OCI-LY7 (cell line): ENCODE measurements around the gene DCPS. TPM values are rescaled to one million over a fixed set of nuclear protein-coding genes. Genes with fewer than 3 reads are reported as not detected.

Experiments
- BruUV-seq: library from RNA; stranded (reverse); fragments of 400-500 nt; replicated peaks from 2 replicates; lab custom pipeline; 2021; lab: Mats Ljungman, UMichigan
- CTCF ChIA-PET: fragments of 300-600 bp; sonication (Branson Sonifier 250); formaldehyde crosslinking; loops from one replicate; lab custom pipeline; 2022; ENCODE audit warnings: antibody characterized with exemption; ENCODE audit not compliant: unreplicated experiment; lab: Charles Lee
- POLR2A ChIA-PET: fragments of 300-600 bp; sonication (Branson Sonifier 250); formaldehyde crosslinking; loops from one replicate; lab custom pipeline; 2022; ENCODE audit warnings: antibody characterized with exemption; lab: Charles Lee
- DNase-seq: peaks from one replicate; pipeline ENCODE4 v3.0.0-alpha.2; 2015; ENCODE audit warnings: low spot score
- H2AFZ ChIP-seq: fragments of 200-600 bp; sonication (generic), shearing (Covaris generic); 2 replicates; pipeline ENCODE4 v1.6.1; 2014; ENCODE audit warnings: mild to moderate bottlenecking, antibody characterized with exemption, low read length, moderate library complexity
- H3K27ac ChIP-seq: fragments of 200-600 bp; sonication (generic); 2 replicates; pipeline ENCODE4 v1.5.1; 2014; ENCODE audit warnings: mixed run types, low read depth, mild to moderate bottlenecking, moderate library complexity, low read length, inconsistent platforms; ENCODE audit not compliant: poor library complexity, severe bottlenecking
- H3K36me3 ChIP-seq: fragments of 200-600 bp; sonication (generic); 2 replicates; pipeline ENCODE4 v1.6.1; 2014; ENCODE audit warnings: mild to moderate bottlenecking, antibody characterized with exemption, low read length, moderate library complexity, mixed read lengths; ENCODE audit not compliant: insufficient read depth
- H3K4me1 ChIP-seq: fragments of 200-600 bp; sonication (generic); 2 replicates; pipeline ENCODE4 v1.5.1; 2014; ENCODE audit warnings: mild to moderate bottlenecking, low read length; ENCODE audit not compliant: insufficient read depth, poor library complexity, severe bottlenecking
- H3K4me2 ChIP-seq: fragments of 200-600 bp; sonication (generic); 2 replicates; pipeline ENCODE4 v1.6.1; 2014; ENCODE audit warnings: mild to moderate bottlenecking, low read length
- H3K4me3 ChIP-seq: fragments of 200-600 bp; sonication (generic); 2 replicates; pipeline ENCODE4 v1.5.1; 2014; ENCODE audit warnings: mild to moderate bottlenecking, low read depth, low read length; ENCODE audit not compliant: poor library complexity, severe bottlenecking
- H3K79me2 ChIP-seq: fragments of 200-600 bp; sonication (generic); 2 replicates; pipeline ENCODE4 v1.6.1; 2016; ENCODE audit warnings: low read depth, mild to moderate bottlenecking, low read length, moderate library complexity, mixed read lengths; ENCODE audit not compliant: insufficient read depth
- H3K9me2 ChIP-seq: fragments of 200-600 bp; sonication (generic); 2 replicates; pipeline ENCODE4 v1.6.1; 2016; ENCODE audit warnings: mild to moderate bottlenecking, low read length, mixed read lengths; ENCODE audit not compliant: insufficient read depth
- H3K9me3 ChIP-seq: fragments of 200-600 bp; sonication (generic); 2 replicates; pipeline ENCODE4 v1.6.1; 2014; ENCODE audit warnings: mild to moderate bottlenecking, mixed run types, low read length, mixed read lengths
- H4K20me1 ChIP-seq: fragments of 200-600 bp; sonication (generic); 2 replicates; pipeline ENCODE4 v1.6.1; 2014; ENCODE audit warnings: mild to moderate bottlenecking, antibody characterized with exemption, low read length, moderate library complexity, mixed read lengths; ENCODE audit not compliant: insufficient read depth
- CTCF ChIP-seq: fragments of 200-600 bp; sonication (generic); conservative IDR thresholded peaks from 2 replicates; pipeline ENCODE4 v1.5.1; 2014; ENCODE audit warnings: mild to moderate bottlenecking, antibody characterized with exemption, low read length, moderate library complexity, mixed read lengths
- EZH2phosphoT487 ChIP-seq: fragments of 200-600 bp; sonication (generic); IDR thresholded peaks from 2 replicates; pipeline ENCODE4 v1.6.1; 2018; ENCODE audit warnings: low read depth, borderline replicate concordance, mild to moderate bottlenecking, mixed run types, antibody characterized with exemption, low read length, moderate library complexity, mixed read lengths
- intact Hi-C: fragments of 100-400 bp; cut with micrococcal nuclease; formaldehyde crosslinking; loops from one replicate; pipeline ENCODE4 v1.10.0; 2022; ENCODE audit not compliant: unreplicated experiment
- total RNA-seq, 2 experiments: library from RNA; depleted of rRNA in 1 of 2; stranded (reverse); fragments of >200 nt in 1 of 2; shearing (Covaris generic) in 1 of 2; gene quantifications; 2 replicates each; pipeline ENCODE4 v1.2.3, GENCODE V29; 2014 to 2022

DCPS gene
- total RNA-seq, 2 experiments from 2014 or later = 30.4 to 36.5 TPM

DNA sequence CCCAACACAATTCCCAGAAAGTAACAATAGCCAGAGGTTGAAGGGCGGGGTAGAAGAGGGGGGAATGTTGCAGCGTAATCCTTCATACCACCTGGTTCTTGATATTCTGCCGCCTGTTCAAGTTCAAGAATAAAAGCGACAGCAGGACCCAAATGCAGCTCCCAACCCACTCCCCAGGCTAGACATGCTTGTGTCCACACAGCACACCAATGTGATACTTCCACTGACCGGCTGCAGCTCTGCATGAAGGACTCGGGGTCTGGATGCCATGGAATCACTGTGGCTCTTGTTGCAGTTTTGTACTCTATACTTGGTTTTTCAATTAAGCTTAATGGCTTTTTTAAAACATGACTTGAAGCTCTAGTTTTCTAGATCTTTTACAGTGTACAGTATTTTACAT is 41.6 kb upstream of the DCPS start:
- H3K79me2 ChIP-seq = peaks cover 7% of the 10 kb centered on the region; the same call in 1 of the 2 replicates
- ChIA-PET POLR2A (interaction anchor here (0.7 to 1.8 kb wide), 5 partner anchors 9 to 99 kb away, joined by 3 to 7 read pairs (median 3); no protein-coding TSS in a partner anchor), CTCF (no interaction called here)
- H3K4me1 ChIP-seq = peaks cover 2% of the 10 kb centered on the region
- H2AFZ ChIP-seq = no peak overlapping the region
- TF ChIP-seq CTCF (no peak), EZH2phosphoT487 (no peak)
- peaks cover 87% of the 10 kb centered on the region for H3K36me3 ChIP-seq
- intact Hi-C loops = loop anchor here (10.0 kb wide), 1 partner anchor 647 kb away; no protein-coding TSS in a partner anchor
- H3K4me2 ChIP-seq = no peak overlapping the region
- no peak overlapping the region for H3K4me3 ChIP-seq
- BruUV-seq = no TSS peak
- H3K9me2 ChIP-seq = no peaks in the 10 kb centered on the region
- H4K20me1 ChIP-seq = no peaks in the 10 kb centered on the region
- DNase-seq = no peak
- H3K27ac ChIP-seq = no peak overlapping the region
- H3K9me3 ChIP-seq = no peaks in the 10 kb centered on the region

DNA sequence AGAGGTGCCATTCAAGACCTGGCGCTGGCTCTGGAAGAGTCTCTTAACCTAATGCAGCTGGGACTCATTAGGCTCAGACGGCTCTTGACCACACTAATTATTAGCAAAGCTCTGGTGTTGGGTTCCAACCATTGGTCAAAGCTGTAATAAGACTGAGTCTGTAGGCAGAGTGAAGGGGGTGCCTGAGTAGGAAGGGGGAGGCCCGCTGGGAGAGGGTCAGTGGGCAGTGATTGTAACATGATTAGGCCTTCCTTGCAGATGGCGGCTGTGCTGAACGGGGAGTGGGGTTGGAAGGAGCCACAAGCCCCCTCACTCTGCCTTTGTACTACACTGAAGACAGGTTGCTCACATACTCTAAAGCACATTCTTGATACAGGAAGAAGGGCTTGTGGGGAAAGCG is 40.4 kb upstream of the DCPS start:
- ChIA-PET POLR2A (interaction anchor here (0.9 to 1.4 kb wide), 2 partner anchors 9 to 97 kb away, joined by 3 read pairs; no protein-coding TSS in a partner anchor), CTCF (no interaction called here)
- Histone ChIP-seq H3K27ac (no peak overlapping the region), H3K9me2 (no peaks in the 10 kb centered on the region), H2AFZ (no peak overlapping the region), H3K4me2 (no peak overlapping the region), H3K4me1 (peaks cover 9% of the 10 kb centered on the region), H3K9me3 (no peaks in the 10 kb centered on the region), H3K4me3 (no peak overlapping the region), H3K36me3 (peaks cover 79% of the 10 kb centered on the region), H4K20me1 (0 out of 2 replicates have a peak, but pooled peaks cover 3% of the 10 kb centered on the region), H3K79me2 (peaks cover 20% of the 10 kb centered on the region)
- intact Hi-C loops = loop anchor here (10.0 kb wide), 1 partner anchor 649 kb away; no protein-coding TSS in a partner anchor
- TF ChIP-seq EZH2phosphoT487 (no peak), CTCF (no peak)
- no TSS peak for BruUV-seq
- no peak for DNase-seq

DNA sequence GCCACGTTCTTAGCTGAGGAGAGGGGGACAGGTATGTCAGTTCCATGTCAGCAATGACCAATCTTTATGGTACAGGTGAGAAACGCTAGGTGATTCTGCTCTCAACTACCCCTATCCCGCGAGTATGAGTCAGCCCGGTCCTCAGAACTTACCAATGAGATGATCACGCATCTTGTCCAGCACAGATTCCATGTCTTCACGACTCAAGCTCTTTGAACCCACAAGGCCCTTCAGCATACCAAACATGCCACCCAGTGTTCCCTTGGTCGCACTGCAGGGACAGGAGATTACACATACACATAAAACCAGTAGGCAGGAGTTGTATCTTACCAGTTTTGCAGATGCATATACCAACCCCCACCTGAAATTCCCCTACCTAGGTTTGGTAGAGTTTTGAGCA is 38.0 kb upstream of the DCPS start:
- H3K4me2 ChIP-seq = no peak overlapping the region
- ChIA-PET CTCF (no interaction called here), POLR2A (no interaction called here)
- no peaks in the 10 kb centered on the region for H3K9me2 ChIP-seq
- BruUV-seq = no TSS peak
- TF ChIP-seq CTCF = no peak
- TF ChIP-seq EZH2phosphoT487 = no peak
- H3K27ac ChIP-seq = no peak overlapping the region
- H3K9me3 ChIP-seq = no peaks in the 10 kb centered on the region
- DNase-seq = no peak
- intact Hi-C loops = loop anchor here (5.0 to 10.0 kb wide), 2 partner anchors 54 to 651 kb away; partner anchors contain the start of genes FAM118B and RPUSD4
- 0 out of 2 replicates have a peak, but pooled peaks cover 3% of the 10 kb centered on the region for H4K20me1 ChIP-seq
- H3K4me3 ChIP-seq = no peak overlapping the region
- peaks cover 19% of the 10 kb centered on the region for H3K4me1 ChIP-seq
- H3K79me2 ChIP-seq = peaks cover 39% of the 10 kb centered on the region
- H2AFZ ChIP-seq = no peak overlapping the region
- peaks cover 66% of the 10 kb centered on the region for H3K36me3 ChIP-seq
